ENCODE results near the gene CTDSP1.

Gene CTDSP1, protein sequence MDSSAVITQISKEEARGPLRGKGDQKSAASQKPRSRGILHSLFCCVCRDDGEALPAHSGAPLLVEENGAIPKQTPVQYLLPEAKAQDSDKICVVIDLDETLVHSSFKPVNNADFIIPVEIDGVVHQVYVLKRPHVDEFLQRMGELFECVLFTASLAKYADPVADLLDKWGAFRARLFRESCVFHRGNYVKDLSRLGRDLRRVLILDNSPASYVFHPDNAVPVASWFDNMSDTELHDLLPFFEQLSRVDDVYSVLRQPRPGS

DNA sequence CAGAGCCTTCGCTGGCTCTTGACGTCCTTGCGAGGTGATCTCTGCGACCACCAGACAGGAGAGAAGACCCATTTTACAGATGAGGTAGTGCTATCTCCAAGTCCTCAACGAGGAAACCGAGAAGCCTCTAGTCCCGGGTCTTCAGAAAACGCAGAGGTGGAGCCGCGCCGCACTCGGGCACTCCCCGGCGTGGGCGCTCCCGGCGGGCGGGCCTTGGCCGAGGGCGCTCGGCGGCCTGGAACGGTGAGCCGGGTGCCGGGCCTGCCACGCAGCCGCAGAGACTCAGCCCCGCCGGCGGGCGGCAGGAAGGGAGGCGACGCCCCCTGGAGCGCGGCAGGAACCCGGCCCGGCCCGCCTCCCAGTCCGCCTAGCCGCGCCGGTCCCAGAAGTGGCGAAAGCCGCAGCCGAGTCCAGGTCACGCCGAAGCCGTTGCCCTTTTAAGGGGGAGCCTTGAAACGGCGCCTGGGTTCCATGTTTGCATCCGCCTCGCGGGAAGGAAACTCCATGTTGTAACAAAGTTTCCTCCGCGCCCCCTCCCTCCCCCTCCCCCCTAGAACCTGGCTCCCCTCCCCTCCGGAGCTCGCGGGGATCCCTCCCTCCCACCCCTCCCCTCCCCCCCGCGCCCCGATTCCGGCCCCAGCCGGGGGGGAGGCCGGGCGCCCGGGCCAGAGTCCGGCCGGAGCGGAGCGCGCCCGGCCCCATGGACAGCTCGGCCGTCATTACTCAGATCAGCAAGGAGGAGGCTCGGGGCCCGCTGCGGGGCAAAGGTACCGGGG, at the start of gene CTDSP1:
Gene CTDSP1 (plus strand): TSS at position 478 of the 776 bp plus-strand sequence. CDS start 223 bp downstream, at position 701.
- peak; percentile 94 for DNase-seq

DNA sequence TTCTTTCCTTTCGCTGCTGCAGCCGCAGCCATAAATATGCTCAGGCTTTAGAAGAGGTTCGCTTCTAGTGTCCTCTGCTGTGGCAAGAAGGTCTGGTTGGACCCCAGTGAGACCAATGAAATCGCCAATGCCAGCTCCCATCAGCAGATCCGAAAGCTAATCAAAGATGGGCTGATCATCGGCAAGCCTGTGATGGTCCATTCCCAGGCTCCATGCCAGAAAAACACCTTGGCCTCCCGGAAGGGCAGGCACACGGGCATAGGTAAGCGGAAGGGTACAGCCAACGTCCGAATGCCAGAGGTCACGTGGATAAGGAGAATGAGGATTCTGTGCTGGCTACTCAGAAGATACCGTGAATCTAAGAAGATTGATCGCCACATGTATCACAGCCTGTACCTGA, 45.6 kb upstream of the CTDSP1 start:
- no peak for DNase-seq

DNA sequence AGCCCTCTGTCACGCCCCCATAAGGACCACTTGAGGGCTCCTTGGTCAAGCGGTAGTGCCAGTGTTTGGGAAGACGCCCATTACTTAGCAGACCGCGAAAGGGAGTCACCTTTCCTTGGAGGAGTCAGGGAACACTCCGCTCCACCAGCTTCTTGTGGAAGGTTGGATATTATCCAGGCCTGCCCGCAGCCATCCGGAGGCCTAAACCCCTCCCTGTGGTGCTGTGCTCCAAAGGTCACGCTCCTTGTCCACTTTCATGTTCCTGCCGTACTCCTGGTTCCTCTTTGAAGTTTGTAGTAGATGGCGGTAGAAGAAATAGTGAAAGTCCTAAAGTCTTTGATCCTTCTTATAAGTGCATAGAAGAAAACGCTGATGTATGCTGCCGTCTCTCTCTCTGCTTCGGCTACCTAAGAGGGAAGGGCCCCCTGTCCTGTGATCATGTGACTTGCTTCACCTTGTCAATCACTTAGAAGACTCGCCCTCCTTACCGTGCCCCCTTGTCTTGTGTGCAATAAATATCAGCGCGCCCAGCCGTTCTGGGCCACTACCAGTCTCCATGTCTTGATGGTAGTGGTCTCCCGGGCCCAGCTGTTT, 44.7 kb upstream of the CTDSP1 start:
- DNase-seq: no peak

DNA sequence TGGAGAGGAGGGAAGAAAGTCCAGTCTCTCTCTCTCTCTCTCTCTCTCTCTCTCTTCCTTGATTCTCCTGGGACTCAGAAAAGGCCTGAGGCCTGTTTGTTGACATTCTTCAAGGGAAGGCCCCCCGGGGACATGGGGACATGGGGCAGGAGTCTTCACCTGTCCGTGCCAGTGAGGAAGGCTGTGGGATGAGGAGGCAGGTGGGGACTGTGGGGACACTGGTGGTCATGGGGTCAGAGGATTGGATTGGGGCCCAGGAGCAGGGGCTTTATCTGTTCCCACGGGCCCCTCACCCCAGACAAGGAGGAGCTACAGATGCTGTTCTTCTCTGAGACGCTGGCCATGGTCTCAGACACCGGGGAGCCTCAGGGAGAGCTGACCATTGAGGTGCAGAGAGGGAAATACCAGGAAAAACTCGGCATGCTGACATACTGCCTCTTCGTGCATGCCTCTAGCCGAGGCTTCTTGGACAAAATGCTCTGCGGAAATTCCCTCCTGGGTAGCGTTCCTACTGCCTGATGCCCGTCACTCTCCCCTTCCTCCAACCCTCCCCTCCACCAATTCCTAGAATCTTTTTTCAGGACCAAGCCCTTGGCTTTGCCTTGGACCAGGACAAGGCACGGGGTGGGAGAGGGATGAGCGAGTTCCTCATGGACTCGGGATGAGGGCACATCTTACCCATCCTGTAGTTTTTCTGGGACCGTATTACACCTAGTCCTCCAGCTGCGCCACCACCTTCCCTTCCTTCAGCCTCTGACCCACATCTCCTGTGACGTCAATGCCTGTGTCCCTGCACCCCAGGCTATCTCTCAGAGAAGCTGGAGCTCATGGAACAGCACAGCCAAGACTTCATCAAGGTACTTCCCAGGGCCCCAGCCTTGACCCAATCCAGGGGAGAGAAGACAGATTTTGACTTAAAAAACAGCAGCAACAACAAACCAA, 42.2 kb upstream of the CTDSP1 start:
- DNase-seq: no peak

DNA sequence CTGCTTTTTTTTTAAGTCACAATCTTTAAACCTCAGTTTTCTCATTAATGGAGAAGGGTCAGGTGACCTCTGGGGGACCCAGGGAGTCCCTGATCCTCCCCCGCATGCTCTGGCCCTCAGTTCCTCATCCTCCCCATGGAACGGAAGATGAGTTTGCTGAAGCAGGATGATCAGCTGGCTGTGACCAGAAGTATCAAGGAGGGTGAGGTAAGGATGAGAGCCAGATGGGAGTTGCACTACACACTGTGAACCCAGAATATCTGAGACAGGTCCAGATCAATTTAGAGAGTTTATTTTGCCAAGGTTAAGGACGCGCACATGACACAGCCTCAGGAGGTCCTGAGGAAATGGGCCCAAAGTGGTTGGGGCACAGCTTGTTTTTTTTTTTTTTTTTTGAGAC, 39.2 kb upstream of the CTDSP1 start:
- DNase-seq: no peak

DNA sequence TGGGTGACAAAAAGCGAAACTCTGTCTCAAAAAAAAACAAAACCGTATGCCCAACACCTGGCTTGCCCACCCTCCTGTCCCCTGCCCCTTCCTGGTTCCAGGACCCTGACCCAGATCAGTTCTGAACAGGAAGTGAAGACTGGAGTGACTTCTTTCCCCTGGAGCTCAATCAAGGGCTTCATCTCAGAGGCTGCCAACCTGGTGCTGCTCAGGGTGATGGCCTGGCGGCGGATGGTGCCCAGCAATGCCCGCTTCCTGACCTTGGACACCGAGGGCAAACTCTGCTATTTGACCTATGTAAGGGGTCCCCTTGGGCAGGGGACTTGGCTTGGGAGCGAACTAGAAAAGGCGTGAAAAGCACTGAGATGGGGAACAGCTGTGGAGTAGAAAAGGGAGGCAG, 37.1 kb upstream of the CTDSP1 start:
- no peak for DNase-seq

DNA sequence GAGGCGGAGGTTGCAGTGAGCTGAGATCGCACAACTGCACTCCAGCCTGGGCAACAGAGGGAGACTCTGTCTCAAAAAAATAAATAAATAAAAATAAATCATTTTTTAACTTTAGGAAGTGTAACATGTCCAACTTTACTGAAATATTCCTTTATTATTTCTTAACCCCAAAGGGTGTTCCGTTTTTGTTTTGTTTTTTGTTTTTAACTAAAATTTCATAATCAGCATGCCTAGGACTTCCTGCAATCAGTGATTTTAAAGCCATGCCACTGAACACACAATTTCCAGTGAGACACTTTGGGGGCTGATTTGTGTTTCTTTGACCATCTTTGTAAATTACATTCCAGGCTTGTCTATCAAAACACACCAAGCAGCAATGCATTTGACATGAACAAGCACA, 35.9 kb upstream of the CTDSP1 start:
- DNase-seq: no peak

DNA sequence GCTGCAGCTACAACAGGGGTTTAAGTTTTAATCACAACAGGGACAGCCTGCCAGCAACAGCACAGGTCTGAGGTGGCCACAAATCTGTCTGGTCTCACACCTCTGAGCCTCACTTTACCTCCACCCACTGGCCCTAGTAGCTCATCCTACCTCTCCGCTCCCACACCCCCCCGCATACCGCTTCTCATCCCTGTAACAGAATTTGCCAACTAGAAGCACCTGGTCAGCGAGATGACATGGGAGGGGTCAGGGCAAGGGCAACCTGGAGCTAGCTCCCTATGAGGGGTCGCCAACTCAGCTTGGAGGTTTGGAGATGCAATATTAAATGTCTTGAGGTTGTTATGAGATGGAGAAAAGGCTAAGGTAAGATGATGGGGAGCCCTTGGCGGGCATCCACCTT, 35.5 kb upstream of the CTDSP1 start:
- DNase-seq: no peak

DNA sequence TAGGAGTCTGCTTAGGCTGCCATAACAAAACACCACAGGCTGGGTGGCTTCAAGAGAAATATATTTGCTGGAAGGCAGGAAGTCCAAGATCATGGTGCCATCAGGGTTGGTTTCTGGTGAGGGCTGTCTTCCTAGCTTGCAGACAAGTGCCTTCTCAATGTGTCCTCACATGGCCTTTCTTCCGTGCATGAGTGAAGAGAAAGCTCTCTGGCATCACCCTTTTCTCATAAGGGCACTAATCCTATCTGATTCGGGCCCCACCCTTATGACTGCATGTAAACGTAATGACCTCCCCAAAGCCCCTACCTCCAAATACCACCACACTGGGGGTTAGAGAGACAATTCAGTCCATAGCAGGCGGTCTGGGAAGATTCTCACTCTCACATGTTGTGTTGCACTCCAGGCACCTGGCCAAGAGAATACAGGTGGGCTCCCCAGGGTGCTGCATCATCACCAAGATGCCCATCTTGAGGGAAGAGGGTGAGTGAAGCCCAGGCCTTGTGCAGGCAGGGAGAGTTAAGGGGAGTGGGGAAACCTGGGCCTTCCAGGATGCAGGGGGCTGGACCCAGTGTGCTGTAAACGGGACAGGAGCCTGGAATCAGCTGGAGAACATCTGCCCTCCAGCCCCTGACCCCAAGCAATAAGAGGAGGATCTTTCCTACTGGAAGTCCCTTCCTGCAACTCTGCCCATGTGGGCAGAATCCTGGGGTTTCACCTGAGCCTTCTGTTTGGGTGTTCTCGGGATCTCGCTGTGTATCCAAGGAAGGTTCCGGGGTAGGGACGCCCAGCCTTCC, 32.9 kb upstream of the CTDSP1 start:
- no peak for DNase-seq

DNA sequence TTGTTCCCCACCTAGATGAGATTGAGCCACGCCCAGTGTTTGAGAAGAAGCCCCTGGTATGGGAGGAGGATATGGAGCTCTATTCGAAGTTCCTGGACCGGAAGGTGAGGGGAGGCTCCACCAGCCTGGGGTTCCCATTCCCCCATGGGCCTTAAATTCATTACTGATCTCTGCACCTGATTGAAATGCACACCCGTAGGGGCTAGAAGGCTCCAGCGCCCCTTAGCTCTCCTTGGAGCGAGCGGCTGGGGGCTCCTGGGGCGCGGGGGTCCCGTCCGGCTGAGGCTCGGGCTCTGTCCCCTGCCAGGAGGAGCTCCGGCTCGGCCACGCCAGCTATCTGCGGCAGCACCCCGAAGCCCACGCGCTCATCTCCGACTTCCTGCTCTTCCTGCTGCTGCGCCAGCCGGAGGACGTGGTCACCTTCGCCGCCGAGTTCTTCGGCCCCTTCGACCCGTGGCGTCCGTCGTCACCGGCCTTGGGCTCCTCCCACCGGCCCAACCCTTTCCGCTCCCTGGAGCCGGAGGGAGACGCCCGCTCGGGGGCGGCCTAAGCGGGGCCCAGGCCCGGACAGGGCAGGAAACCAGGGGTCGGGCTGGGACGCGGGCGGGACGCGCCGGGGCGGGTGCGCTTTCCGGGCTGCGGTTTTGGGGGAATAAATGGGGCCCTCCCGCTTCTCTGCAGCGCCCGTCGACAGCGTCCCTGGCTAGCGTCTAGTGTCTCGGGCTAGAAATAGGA, 32.1 kb upstream of the CTDSP1 start:
- DNase-seq: peak; percentile 74

DNA sequence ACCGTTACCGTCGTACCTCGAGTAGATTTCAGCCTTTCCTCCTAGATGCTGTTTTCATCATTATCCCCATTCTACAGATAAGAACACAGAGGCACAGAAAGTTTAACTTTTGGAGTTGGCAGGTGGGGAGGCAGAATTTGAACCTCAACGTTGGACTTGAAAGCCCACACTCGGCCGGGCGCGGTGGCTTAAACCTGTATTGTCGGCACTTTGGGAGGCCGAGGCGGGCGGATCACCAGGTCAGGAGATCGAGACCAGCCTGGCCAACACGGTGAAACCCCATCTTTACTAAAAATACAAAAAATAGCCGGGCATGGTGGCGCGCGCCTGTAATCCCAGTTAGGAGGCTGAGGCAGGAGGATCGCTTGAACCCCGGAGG, 31.5 kb upstream of the CTDSP1 start:
- DNase-seq: no peak

DNA sequence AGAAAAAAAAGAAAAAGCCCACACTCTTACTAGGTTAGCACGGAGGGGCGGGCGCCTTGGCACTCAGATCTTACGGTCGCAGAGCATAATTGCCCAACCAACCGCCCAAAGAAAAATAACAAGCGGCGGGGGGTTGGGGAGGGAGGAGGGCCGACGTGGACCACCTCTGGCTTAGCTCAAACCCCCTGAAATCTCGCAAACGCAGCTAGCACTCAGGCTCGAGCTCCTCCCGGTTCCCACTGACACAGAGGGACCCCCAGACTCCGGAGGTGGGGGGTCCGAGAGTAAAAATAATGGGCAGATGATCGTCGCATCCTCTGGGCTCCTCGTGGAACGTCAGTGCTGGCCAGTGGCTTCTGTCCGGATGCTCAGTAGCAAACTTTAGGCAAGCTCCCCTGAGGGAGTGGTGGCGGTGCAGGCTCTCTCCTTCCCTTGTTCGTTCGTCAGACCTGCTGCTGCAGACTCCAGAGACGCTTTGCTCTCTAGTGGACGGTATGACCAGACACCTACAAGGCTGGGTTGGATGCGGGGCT, 31.0 kb upstream of the CTDSP1 start:
- DNase-seq: no peak

DNA sequence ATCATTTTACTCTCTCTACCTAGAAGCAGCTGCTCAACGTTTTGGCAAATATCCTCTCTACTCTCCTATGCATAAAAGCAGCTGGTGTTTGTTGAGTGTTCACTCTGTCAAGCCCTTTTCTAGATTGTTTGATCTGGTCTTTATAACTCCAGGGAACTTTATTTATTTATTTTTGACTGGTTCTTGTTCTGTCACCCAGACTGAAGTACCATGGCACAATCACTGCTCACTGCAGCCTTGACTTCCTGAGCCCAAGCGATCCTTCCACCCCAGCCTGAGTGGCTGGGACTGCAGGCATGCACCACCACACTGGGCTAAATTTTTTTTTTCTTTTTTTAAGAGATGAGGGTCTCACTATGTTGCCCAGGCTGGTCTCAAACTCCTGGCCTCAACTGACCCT, 30.3 kb upstream of the CTDSP1 start:
- DNase-seq: no peak

DNA sequence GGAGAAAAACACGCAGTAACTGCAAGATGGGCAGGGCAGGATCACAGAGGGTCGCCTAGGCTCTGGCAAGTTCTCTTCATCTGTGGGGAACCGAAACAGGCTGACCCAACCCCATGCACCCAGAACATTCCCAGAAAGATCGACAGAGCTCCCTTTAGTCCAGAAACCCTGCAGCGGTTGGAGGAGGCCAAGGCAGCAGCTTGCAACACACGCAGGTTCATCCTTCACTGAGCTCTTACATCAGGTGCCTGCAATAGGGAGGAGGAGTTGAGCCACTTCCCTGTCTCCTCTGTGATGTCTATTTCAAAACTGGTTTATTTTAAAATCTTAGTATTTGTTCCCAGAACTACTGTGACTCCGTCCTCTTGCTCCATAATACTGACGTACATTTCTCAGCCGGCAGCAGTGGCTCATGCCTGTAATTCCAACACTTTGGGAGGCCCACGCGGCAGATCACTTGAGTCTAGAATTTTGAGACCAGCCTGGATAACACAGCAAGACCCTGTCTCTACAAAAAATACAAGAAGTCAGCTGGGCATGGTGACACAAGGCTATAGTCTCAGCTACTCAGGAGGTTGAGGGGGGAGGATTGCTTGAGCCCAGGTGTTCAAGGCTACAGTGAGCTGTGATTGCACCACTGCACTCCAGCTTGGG, 29.1 kb upstream of the CTDSP1 start:
- no peak for DNase-seq

DNA sequence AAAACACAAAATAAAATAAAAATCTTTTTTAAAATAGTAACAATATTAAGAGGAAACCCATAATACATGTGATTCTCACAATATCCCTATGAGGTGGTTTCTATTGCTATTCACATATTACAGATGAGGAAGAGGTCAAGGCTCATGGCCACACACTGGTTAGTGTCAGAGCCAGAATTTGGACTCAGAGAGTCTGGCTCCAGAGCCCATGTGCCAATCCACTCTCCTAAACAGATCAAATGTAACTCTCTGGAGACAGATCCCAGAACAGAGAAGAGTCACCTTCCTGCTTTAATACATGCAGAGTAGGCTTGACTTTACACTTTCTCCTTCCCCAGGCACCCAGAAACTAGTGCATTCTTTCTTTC, 27.7 kb upstream of the CTDSP1 start:
- no peak for DNase-seq

DNA sequence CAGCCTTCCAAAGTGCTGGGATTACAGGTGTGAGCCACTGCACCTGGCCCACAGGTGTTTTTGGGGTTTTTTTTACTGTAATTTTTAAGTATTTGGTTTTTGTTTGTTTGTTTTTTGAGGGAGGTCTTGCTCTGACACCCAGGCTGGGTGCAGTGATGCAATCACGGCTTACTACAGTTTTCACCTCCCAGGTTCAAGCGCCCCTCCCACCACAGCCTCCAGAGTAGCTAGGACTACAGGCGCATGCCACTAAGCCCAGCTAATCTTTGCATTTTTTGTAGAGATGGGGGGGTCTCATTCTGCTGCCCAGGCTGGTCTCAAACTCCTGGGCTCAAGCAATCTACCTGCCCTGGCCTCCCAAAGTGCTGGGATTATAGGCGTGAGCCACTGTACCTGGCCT, 24.9 kb upstream of the CTDSP1 start:
- no peak for DNase-seq

DNA sequence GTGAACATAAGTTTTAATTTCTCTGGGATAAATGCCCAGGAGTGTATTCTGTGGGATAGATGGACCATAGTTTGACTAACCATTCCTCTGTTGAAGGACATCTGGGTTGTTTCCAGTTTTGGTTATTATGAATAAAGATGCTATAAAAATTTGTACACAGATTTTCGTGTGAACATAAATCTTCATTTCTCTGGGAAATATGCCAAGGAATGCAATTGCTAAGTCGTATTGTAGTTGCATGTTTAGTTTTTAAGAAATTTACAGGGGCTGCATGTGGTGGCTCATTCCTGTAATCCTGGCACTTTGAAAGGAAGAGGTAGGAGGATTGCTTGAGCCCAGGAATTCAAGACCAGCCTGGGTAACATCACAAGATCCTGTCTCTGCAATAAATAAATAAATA, 24.5 kb upstream of the CTDSP1 start:
- DNase-seq: no peak

DNA sequence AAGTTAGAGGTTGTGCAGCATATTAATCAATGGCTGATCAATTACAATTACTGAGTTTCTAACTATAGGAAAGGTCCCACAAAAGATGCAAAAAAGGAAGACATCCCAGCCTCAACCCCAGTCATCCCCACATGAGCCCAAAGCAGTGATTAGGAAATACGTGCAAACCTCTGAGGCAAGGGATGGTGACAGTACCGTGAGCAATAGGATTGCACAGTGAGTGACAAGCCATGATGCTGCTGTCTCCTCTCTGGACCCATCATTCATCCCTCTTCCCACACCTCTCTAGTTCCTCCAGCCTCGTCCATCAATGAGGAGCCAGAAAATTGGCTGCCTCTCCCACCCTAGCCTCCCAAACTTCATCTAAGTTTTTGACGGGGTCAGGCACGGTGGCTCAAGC, 21.6 kb upstream of the CTDSP1 start:
- DNase-seq: no peak

DNA sequence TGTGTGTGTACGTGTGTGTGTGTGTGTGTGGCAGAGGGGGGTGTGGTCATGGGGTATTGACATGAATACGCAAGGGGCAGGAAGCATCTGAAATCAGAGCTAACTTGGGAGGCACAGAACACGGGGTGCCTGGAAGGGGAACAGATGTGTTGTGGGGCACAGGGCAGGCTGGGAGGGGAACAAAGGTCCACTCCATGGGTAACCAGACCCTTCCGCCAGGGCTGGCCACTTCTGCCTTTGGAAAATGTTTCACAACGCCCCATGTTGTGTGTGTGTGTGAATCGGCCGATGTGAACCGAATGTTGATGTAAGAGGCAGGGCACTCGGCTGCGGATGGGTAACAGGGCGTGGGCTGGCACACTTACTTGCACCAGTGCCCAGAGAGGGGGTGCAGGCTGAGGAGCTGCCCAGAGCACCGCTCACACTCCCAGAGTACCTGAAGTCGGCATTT, 17.7 kb upstream of the CTDSP1 start, which contains the start of gene SLC11A1:
Gene SLC11A1 (plus strand): TSS at position 358 of the 451 bp plus-strand sequence. CDS start 96 bp downstream, outside the sequence.
- DNase-seq: no peak

DNA sequence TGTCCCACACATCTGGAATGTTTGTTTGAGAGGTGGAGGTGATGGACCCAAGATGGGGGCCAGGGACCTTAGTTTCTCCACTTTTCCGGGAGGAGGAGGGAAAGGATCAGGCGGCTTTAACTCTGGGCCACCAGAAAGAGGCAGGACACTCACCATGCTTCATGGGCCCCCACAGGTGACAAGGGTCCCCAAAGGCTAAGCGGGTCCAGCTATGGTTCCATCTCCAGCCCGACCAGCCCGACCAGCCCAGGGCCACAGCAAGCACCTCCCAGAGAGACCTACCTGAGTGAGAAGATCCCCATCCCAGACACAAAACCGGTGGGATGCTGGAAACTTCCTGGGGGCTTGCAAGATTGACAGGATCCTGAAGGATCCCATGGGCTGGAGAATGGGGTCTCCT, 16.9 kb upstream of the CTDSP1 start:
- no peak for DNase-seq
